Transverse colon (tissue), 4 donors: ENCODE data around the gene SHISA8.

Experiments used
- CTCF ChIP-seq, 5 experiments: fragments of 200-600 bp in 3 of 5; fragments of 450-650 bp in 2 of 5; sonication (generic) in 3 of 5; IDR thresholded peaks; 1 replicate in 2 of 5; 2 replicates in 3 of 5; pipeline ENCODE4 v1.5.1; 2016 to 2017; ENCODE audit warnings: antibody characterized with exemption in 5 of 5, inconsistent platforms in 3 of 5, mild to moderate bottlenecking in 2 of 5, moderate library complexity in 1 of 5
- EP300 ChIP-seq: sonication (generic); formaldehyde crosslinking; IDR thresholded peaks from one replicate; pipeline ENCODE4 v1.6.1; 2017; ENCODE audit warnings: antibody characterized with exemption, low read depth
- POLR2A ChIP-seq: fragments of 450-650 bp; IDR thresholded peaks from one replicate; pipeline ENCODE4 v1.6.1; 2016; ENCODE audit warnings: antibody characterized with exemption, mild to moderate bottlenecking, moderate library complexity
- POLR2AphosphoS5 ChIP-seq, 3 donors: sonication (generic); formaldehyde crosslinking; IDR thresholded peaks; one replicate each; pipeline ENCODE4 v1.6.1; 2016; ENCODE audit warnings: antibody characterized with exemption in 3 of 3

- TF ChIP-seq CTCF (IDR thresholded peaks at IDR 0.05) (no peak), POLR2A (no peak), POLR2AphosphoS5 (IDR thresholded peaks at IDR 0.05) (no peak), EP300 (no peak)
Observed at GRCh38 chr22:41900652-41901312, 14.1 kb downstream of the SHISA8 start.
